Endothelial cell of hepatic sinusoid (primary cell): ENCODE results near the gene LPIN1.

ENCODE experiments used
- in situ Hi-C: cut with HindIII; loops from 2 replicates; pipeline ENCODE4 v1.10.0; 2017; ENCODE audit warnings: low sequenced_read_pairs

Gene LPIN1

GRCh38 chr2:11761259-11761658 lies 14.8 kb downstream of the LPIN1 start:
- in situ Hi-C loops: loop anchor here (10.0 kb wide), 2 partner anchors 76 to 104 kb away; no protein-coding TSS in a partner anchor

DNA sequence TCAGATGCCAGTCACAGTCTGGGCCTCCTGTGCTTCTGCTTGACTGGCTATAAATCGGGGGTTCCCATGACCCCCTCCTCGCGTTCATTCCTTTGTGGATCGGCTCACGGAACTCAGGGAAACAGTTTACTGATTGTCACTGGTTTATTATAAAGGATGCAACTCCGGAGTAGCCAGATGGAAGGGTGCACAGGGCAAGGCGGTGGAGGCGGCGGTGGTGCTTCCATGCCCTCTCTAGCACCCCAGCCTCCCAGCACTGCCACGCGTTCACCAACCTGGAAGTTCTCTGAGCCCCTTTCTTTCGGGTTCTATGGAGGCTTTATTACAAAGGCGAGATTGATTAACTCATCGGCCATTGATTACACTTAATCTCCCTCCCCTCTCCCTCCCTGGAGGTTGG lies 15.6 kb downstream of the LPIN1 start:
- in situ Hi-C loops: loop anchor here (10.0 kb wide), 2 partner anchors 77 to 103 kb away; no protein-coding TSS in a partner anchor

DNA sequence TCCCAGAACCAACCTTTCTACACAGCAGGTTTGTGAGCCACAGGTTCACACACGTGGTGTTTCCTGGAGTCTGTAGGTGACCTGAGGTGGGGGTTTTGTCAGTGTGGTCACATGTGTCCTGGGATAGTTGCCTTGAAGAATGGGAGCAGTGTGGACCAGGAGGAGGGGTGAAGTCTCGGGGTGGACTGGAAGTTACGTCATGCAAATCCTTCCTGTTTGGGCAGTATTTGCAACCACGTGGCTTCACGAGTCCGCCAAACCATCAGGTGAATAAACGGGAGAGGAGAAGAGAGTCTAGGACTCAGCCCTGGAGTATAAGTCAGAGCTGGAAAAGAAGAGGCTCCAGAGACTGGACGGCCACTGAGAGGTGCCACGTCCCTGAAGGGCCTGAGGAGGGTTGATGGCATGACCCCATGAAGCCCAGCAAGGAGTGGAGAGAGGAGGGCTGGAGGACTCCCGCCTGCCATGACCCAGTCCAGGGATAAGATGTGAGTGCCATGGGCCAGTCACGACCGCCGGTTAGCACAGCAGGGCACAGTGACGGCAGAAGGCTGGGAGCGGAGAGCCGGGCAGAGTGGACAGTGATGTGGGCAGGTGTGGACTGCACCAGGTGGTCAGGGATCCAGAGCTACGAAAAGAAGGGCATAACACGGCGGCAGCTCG lies 16.5 kb downstream of the LPIN1 start:
- in situ Hi-C loops: loop anchor here (10.0 kb wide), 2 partner anchors 78 to 102 kb away; no protein-coding TSS in a partner anchor

DNA sequence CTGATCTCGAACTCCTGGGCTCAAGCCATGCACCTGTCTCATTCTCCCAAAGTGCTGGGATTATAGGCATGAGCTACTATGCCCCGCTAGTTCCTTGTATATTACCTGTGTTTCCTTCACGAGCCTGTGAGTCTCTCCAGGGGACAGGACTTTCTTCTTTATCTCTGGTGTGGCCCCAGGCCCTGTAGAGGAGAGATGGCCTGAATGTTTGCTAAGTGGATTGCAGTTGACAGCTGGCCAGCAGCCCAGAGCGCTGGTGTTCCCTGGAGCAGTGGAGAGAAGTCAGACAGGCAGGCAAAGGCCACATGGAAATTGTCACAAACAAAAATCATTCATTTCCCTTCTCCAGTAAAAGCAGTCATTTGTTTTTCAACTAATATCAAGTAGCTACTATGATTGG lies 17.9 kb downstream of the LPIN1 start:
- in situ Hi-C loops: loop anchor here (10.0 kb wide), 2 partner anchors 80 to 100 kb away; no protein-coding TSS in a partner anchor

- in situ Hi-C loops: loop anchor here (10.0 kb wide), 2 partner anchors 80 to 100 kb away; no protein-coding TSS in a partner anchor
Measured at GRCh38 chr2:11764920-11765319, 18.5 kb downstream of the LPIN1 start.

DNA sequence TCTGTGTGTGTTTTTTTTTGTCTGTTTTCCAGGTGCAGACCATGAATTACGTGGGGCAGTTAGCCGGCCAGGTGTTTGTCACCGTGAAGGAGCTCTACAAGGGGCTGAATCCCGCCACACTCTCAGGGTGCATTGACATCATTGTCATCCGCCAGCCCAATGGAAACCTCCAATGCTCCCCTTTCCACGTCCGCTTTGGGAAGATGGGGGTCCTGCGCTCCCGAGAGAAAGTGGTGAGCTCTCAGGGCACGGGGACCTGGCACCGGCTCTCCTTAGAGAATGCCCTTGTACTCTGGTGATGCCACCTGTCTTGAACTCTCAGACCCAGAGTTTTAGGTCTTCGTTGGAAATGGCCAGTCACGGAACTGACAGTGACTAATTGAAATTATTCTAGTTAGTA lies 19.1 kb downstream of the LPIN1 start:
- in situ Hi-C loops: loop anchor here (10.0 kb wide), 2 partner anchors 81 to 99 kb away; no protein-coding TSS in a partner anchor

- in situ Hi-C loops: loop anchor here (10.0 kb wide), 2 partner anchors 81 to 99 kb away; no protein-coding TSS in a partner anchor
Measured at GRCh38 chr2:11766016-11766415, 19.6 kb downstream of the LPIN1 start.

DNA sequence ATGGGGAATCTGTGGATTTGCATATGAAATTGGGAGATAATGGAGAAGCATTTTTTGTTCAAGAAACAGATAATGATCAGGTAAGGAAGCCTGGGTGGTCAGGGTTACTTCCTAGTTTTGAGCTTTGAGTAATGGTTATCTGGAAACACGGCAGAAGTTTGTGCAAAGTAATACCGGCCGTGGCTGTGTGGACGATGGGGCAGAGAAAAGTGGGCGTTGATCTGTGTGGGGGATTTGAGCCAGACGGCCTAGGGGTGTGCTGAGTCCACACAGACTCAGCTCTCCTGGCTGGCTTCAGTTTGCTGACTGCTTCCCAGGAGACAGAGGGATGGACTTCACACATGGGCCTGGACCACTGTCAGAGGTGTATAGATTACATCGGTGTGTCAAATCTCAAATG lies 21.3 kb downstream of the LPIN1 start:
- in situ Hi-C loops: loop anchor here (10.0 kb wide), 2 partner anchors 83 to 97 kb away; no protein-coding TSS in a partner anchor

DNA sequence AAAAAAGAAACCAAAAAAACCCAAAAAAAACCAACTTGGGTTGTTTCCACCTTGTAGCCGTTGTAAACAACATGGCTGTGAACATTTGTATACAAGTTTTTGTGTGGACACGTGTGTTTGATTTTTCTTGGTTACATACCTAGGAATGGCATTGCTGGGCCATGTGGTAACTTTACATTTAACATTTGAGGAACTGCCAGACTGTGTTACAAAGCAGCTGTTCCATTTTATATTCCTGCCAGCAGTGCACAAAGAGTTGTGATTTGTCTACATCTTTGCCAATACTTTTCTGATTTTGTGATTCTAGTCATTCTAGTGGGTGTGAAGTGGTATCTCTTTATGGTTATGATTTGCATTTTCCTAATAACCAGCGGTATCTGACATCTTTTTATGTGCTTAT lies 22.5 kb downstream of the LPIN1 start:
- in situ Hi-C loops: loop anchor here (10.0 kb wide), 2 partner anchors 84 to 96 kb away; no protein-coding TSS in a partner anchor

DNA sequence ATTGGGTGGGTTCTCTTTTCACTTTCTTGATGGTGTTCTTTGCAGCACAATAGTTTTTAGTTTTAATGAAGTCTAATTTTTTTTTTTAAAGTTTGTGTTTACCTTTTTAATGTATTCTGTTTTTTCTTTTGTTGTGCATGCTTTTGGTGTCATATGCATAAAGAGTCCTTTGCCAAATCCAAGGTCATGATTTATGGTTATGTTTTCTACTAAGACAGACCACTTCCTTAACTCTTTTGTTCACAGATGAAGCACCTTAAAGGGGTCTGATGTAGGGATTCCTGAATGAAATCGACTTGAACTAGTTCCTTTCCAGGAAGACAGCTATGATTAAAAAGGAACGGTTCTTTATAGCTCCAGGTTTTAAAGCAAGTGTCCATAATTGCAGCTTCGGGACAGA lies 23.1 kb downstream of the LPIN1 start:
- in situ Hi-C loops: loop anchor here (10.0 kb wide), 2 partner anchors 85 to 95 kb away; no protein-coding TSS in a partner anchor

GRCh38 chr2:11770531-11771188 lies 24.2 kb downstream of the LPIN1 start:
- in situ Hi-C loops: loop anchor here (10.0 kb wide), 1 partner anchor 286 kb away; no protein-coding TSS in a partner anchor

- in situ Hi-C loops: loop anchor here (10.0 kb wide), 1 partner anchor 287 kb away; no protein-coding TSS in a partner anchor
Measured at GRCh38 chr2:11771971-11772615, 25.7 kb downstream of the LPIN1 start.

GRCh38 chr2:11773111-11773510 lies 26.7 kb downstream of the LPIN1 start:
- in situ Hi-C loops: loop anchor here (10.0 kb wide), 1 partner anchor 288 kb away; no protein-coding TSS in a partner anchor

DNA sequence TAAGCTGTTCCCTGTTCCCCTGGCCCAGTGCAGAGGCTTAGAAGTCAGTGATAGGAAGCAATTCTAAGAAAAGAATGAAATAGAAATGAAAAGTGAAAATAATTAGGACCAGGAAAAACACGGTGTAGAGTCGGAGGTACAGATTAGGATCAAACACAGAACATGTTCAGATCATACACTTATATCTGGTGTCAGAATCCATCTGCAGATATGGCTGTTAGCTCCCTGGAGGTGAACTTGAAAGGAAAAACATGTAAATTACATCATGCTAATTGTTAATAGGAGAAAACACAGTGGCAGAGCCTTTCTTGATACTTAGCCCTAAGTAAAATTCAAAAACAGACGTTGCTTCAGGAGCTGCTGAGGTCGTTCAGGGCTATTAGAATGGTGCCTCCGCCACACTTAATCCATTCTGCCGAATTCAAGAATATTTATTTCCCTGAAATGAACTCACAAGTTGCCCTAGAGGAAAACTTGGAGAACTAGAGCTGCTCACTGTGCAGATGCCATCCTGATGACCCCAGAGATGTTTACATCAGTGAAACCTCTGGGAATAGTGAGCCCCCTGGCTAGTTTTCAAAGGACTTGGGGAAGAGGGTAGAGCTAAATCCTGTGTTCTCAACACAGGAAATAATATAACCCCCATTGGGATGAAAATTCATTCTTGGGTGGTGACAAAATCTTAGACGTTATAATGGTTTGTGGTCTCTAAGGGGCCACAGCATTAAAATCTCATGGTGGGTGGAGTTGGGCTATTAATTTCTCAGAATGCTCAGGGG lies 27.5 kb downstream of the LPIN1 start:
- in situ Hi-C loops: loop anchor here (10.0 kb wide), 1 partner anchor 289 kb away; no protein-coding TSS in a partner anchor

DNA sequence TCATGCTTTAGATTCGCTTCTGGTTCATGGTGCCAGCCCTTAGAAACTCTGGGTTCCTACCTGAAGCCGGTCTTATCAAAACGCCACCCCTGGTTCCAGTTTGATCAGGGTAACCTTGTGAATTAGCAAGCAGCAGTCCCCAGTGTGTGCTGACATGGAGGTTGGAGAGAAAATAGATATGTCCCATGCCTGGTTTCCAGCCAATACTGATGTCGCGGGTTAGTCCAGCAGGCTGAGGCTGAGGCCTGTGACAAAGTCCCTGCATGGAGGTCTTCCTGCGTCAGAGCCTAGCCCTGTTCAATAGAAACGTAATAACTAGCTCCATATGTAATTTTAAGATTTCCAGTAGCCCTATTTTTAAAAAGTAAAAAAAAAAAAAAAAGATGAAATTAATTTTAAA lies 28.2 kb downstream of the LPIN1 start:
- in situ Hi-C loops: loop anchor here (10.0 kb wide), 1 partner anchor 290 kb away; no protein-coding TSS in a partner anchor

- in situ Hi-C loops: loop anchor here (5.0 to 10.0 kb wide), 2 partner anchors 78 to 291 kb away; no protein-coding TSS in a partner anchor
Measured at GRCh38 chr2:11775384-11775783, 29.0 kb downstream of the LPIN1 start.

- in situ Hi-C loops: loop anchor here (5.0 to 10.0 kb wide), 2 partner anchors 80 to 292 kb away; no protein-coding TSS in a partner anchor
Measured at GRCh38 chr2:11777066-11777782, 30.8 kb downstream of the LPIN1 start.

GRCh38 chr2:11777886-11778415 lies 31.5 kb downstream of the LPIN1 start:
- in situ Hi-C loops: loop anchor here (5.0 to 10.0 kb wide), 2 partner anchors 81 to 293 kb away; no protein-coding TSS in a partner anchor

DNA sequence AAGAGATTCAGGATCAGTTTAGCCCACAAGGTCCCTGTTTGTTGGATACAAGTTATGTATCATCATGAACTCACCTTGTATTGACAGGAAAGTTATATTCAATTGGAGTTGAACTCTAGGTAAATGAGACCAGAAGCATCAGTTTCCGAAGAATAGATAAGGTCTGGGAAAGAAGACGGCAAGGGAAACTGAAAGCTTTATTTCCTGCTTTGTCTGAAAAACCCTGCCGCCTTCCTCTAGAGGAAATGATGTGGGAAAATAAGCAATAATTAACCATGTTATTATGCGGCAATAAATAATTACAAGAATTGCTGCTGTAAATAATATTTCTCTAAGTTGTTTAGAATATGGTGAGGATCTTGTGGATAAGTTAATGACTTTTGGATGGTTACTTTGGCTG lies 32.0 kb downstream of the LPIN1 start:
- in situ Hi-C loops: loop anchor here (5.0 to 10.0 kb wide), 2 partner anchors 81 to 294 kb away; no protein-coding TSS in a partner anchor
